ENCODE data around the gene AAMP.

The AAMP gene

GRCh38 chr2:218218268-218219185 lies 51.4 kb downstream of the AAMP start:
- DNase-seq, result no peak

DNA sequence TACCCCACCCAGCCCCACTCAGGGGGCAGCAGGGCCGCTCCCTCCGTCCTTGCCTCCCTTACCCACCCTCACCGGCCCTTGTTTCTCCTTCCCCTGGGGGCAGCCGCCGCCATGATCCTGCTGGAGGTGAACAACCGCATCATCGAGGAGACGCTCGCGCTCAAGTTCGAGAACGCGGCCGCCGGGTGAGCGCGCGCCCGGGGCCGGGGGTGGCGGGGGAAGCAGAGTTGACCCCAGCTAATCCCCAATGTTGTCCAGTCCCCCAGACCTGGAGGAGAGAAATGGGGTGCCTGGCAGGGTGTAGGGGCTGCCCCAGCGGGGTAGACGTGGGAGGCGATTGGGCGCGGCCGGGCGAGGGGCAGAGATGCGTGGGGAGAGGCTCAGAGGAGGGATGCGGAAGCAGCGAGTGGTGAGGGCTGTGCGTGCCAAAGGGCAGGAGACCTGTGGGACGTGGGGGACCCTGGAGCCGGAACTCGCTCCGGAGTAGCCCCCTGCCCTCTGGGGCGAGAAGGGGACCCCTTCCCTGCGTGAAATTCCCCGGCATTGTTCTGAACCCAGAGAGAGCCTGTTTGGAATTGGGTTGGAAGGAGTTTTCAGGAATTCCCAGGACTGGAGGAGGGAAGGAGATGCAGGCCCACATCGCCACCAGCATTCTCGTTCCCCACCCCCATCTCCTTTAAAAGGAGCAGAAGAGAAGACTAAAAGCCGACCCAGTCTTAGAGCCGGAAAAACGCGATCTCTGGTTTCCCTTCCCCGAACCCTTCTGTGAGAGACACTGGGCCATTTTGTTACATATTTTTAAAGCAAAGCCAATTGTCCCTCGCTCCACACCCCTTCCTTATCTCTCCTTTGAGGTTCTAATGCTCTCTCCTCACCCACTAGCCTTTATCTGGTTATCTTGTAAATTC lies 52.3 kb downstream of the AAMP start:
- peak; percentile 58 for DNase-seq

DNA sequence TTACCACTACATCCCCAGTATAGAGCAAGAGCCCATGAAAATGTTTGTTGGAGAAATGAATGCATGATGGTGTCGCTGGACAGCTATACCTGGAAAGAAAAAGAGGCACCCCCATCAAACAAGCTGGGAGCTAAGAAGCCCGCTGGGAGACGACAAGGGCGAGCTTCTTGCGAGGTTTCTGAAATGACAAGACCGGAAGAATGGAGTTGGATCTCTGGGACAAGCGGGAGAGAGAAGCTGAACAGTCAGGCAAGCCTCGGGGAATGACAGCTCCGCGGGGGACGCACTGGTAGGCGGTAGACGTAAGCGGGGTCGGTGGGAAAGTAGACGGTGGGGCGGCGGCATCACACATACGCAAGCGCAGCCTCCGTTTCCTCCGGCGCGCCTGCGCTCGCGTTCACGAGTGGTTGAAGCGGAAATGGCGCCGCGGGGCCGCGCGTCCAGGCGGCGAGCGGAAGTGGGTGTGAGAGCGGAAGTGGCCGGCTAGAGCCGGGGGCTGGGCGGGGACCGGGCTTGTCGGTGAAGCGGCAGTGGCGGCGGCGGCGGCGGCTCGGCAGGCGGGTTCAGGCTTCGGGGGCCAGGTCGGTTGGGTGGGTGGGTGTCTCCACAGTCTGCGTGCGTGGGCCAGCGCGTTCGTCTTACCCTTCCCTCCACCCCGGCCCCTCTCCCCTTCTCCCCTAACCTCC lies 53.1 kb downstream of the AAMP start, which contains the start of gene ARPC2:
TSS of gene ARPC2 (plus strand) at position 516 of the 686 bp plus-strand sequence. CDS start 282 bp downstream, outside the sequence.
- peak; percentile 93 for DNase-seq

DNA sequence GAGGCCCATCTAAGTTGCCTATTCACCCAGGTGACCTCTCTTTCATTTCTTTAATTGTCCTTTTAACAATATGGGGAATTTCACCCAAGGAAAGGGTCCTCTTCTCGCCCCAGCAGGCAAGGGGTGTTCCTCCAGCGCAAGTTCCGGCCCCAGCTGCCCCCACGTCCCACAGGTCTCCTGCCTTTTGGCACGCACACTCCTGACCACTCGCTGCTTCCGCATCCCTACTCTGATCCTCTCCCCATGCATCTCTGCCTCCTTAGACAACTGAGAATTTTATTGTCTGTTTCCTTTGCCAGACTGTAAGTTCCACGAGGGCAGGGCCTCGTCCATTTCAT lies 53.6 kb downstream of the AAMP start:
- no peak for DNase-seq

Measured in activated CD4-positive, alpha-beta T cell treated with anti-CD3 and anti-CD28 coated beads for 1 hour (primary cell).